ENCODE data around the gene DNAJC21.
"Not testable (repeated sequence)": the region's sequence is repeated elsewhere in the genome, so short reads cannot be mapped to it uniquely, and the experiment has no call there.

Gene DNAJC21

DNA sequence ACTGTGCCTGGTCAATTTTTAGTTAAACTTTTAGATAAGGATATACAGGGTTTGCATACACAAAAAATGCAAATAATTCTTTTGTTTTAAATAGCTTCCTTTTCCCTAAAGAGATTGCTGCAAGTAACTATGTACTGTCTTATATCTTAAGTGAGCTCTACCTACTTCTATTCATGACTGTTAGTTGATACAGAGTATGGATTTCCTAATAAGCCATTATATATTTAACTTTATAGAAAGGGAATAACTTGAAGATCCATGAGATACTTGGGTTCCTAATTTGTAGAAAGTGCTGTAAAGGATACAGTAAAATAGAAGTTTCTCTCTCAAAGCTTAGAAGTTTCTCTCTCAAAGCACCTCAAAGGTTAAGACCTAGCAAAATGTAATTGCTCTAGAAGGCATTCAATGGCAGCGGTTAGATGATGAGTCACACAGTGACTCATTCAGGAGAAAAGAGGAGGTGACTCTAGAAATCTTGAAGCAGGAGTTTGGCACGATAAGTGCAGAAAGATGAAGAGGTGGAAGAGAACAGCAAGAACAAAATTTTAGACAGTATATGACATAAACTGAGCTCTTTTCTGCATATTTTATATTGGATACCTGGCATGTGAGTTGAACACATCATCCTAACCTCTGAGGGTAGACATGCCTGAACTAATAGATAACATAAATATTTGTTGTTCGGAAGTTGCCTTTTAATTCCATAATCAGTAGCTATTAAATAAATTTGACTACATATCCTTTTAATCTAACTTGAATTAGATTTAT, 5.5 kb upstream of the DNAJC21 start:
- DNase-seq (ENCODE audit: low read depth): no peak

- DNase-seq (ENCODE audit: low read depth): no peak
Observed at GRCh38 chr5:34924462-34924765, 4.9 kb upstream of the DNAJC21 start.

- DNase-seq (ENCODE audit: low read depth): no peak
Observed at GRCh38 chr5:34926318-34926888, 3.0 kb upstream of the DNAJC21 start.

- no peak for DNase-seq (ENCODE audit: low read depth)
Observed at GRCh38 chr5:34927785-34928184, 1.6 kb upstream of the DNAJC21 start.

- DNase-seq (ENCODE audit: low read depth): no peak
Observed at GRCh38 chr5:34928267-34928666, 1.1 kb upstream of the DNAJC21 start.

DNA sequence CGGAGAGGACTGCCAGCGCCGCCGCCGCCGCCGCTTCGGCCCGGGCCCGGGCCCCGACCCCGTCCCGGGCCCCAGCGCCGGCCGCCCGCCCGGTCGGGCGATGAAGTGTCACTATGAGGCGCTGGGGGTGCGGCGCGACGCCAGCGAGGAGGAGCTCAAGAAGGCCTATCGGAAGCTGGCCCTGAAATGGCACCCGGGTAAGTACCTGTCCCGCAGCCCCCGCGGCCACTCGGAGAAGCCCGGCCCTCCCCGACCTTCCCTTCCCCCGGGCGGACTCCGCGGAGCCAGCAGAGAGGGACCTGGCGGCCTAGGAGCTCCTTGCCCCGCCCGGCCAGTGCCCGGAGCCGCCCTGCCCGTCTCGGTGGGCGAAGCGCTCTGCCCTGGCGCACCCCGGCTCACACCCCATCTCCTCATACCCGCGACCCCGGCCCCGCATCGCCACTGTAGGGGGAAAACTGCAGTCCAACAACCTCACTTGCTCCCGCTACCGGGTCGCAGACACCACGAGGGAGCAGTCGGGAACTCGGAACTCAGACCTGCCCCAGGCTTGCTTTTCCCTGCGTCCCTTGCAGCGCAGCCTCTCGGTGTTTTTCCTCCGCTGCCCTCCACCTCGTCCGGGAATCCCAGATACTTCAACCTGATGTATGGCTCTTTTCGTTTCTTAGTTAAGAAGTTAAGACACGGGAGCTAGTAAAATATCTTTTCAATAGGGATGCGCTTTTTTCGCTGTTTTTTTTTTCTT, 532 bp downstream of the DNAJC21 start:
- DNase-seq (ENCODE audit: low read depth): peak; percentile 67

GRCh38 chr5:34930462-34930844, 1.1 kb downstream of the DNAJC21 start:
- DNase-seq (ENCODE audit: low read depth): no peak

- DNase-seq (ENCODE audit: low read depth): no peak
Observed at GRCh38 chr5:34930870-34931269, 1.5 kb downstream of the DNAJC21 start.

GRCh38 chr5:34932947-34933346, 3.6 kb downstream of the DNAJC21 start:
- DNase-seq (ENCODE audit: low read depth): no peak

DNA sequence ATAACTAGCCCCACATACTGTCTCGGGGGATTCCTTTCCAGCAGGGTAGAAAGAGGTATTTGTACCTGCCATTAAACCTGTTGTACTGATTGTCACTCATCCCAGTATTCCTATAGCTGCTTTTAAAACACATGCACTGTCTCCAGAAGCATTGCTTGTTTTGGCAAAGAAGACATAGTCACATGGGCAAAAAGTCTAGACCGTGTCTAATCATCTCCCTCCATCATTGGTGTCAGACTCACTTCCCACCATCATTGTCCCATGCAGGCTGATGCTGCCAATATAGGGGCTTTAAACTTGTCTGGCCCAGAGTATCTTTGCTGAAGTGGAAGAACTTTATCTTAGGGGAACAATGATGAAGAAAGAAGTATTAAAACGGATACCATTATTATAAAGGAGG, 12.6 kb downstream of the DNAJC21 start:
- DNase-seq (ENCODE audit: low read depth): no peak

GRCh38 chr5:34944044-34944443, 14.7 kb downstream of the DNAJC21 start:
- DNase-seq (ENCODE audit: low read depth): no peak

DNA sequence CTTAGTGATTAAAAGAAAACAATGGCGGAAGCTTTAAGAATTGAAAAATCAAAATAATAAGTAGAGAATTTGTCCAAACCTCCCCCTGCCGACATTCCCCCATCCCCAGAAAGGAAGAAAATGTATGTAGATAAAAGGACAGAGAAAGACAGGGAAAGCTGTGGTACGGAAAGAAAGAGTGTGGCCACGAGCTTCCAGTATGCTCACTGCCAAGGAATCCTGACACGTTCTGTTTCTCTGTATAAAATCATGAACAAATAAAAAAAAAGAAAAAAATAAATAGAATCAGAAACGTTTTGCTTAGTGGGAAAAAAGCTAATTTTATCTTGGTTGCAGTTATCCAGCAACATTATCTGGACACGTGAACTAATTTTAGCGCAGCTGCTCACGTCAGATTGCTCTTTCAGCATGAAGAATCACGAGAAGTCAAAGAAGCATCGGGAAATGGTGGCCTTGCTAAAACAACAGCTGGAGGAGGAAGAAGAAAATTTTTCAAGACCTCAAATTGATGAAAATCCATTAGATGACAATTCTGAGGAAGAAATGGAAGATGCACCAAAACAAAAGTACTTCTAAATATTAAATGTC, 15.2 kb downstream of the DNAJC21 start:
- DNase-seq (ENCODE audit: low read depth): no peak

DNA sequence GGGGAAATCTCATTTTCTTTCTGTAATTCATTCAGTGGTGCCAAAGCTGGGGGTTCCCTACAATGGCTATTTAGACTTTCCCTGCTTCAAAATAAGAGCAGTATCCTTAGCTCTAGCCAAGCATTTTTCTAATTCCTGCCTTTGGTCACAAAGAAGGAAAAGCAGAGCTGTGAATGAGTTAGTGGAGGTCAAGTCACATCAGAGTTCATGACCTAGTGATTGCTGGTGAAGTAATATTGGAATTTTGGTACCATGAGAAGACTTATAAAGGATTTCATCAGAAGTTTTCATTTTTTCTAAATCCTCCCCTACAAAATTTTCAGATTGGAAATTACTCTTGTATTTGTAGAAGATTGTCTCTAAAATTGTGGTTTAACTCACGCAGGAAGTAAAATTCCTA, 28.0 kb downstream of the DNAJC21 start:
- DNase-seq (ENCODE audit: low read depth): no peak

GRCh38 chr5:34957857-34958690, 28.7 kb downstream of the DNAJC21 start:
- DNase-seq (ENCODE audit: low read depth): no peak

GRCh38 chr5:34959323-34959722, 30.0 kb downstream of the DNAJC21 start:
- no peak for DNase-seq (ENCODE audit: low read depth)

DNA sequence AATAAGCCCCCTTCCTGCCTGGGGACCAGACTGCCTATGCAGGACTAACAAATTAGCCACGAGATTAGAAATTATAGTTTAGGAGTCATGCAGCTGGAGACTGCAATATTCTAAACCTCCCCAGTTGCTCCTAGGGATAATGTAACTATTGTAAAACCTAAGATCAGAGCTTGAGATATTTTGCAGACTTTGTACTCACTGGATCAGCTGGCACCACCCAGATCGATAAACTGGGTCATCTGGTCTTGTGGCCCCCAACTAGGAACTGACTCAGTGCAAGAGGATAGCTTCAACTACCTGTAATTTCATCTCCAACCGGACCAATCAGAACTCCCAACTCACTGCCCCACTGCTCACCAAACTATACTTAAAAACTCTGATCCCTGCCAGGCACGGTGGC, 38.2 kb downstream of the DNAJC21 start:
- DNase-seq (ENCODE audit: low read depth): no peak

- no peak for DNase-seq (ENCODE audit: low read depth)
Observed at GRCh38 chr5:34968258-34968657, 38.9 kb downstream of the DNAJC21 start.

GRCh38 chr5:34970552-34970951, 41.2 kb downstream of the DNAJC21 start:
- DNase-seq (ENCODE audit: low read depth): no peak

DNA sequence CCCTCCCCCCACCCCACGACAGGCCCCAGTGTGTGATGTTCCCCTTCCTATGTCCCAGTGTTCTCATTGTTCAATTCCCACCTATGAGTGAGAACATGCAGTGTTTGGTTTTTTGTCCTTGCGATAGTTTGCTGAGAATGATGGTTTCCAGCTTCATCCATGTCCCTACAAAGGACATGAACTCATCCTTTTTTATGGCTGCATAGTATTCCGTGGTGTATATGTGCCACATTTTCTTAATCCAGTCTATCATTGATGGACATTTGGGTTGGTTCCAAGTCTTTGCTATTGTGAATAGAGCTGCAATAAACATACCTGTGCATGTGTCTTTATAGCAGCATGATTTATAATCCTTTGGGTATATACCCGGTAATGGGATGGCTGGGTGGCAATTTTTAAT, 42.3 kb downstream of the DNAJC21 start:
- not testable (repeated sequence) for DNase-seq (ENCODE audit: low read depth)

- DNase-seq (ENCODE audit: low read depth): no peak
Observed at GRCh38 chr5:34976347-34976746, 47.0 kb downstream of the DNAJC21 start.

- no peak for DNase-seq (ENCODE audit: low read depth)
Observed at GRCh38 chr5:34977934-34978613, 48.7 kb downstream of the DNAJC21 start.

GRCh38 chr5:34978681-34979080, 49.3 kb downstream of the DNAJC21 start:
- DNase-seq (ENCODE audit: low read depth): no peak

All from activated T-helper 1 cell treated with Interleukin-2 at 50 U/mL for 16 hours (primary cell).